ENCODE results near the gene VSTM2L.

The VSTM2L gene

DNA sequence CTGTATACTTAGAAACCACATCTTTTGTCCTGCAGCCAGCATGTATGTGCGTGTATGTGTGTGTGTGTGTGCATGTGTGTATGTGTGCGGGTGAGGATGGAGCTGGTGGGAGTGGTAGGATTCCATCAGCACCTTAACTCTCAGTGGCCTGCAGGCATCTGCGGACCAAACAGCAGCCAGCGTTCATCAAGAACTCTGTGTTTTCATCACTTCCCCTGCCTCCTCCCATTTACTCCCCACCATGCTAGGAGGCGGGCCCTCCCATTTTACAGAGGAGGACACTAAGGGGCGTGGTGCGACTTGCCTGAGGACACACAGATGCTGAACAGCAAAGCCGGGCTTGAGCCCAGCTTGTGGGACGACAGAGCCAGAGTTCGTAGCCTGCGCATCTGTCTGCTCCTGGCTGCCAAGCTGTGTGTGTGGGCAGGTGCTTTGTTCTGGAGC lies 8.9 kb downstream of the VSTM2L start:
- TF ChIP-seq, protein P1, sequence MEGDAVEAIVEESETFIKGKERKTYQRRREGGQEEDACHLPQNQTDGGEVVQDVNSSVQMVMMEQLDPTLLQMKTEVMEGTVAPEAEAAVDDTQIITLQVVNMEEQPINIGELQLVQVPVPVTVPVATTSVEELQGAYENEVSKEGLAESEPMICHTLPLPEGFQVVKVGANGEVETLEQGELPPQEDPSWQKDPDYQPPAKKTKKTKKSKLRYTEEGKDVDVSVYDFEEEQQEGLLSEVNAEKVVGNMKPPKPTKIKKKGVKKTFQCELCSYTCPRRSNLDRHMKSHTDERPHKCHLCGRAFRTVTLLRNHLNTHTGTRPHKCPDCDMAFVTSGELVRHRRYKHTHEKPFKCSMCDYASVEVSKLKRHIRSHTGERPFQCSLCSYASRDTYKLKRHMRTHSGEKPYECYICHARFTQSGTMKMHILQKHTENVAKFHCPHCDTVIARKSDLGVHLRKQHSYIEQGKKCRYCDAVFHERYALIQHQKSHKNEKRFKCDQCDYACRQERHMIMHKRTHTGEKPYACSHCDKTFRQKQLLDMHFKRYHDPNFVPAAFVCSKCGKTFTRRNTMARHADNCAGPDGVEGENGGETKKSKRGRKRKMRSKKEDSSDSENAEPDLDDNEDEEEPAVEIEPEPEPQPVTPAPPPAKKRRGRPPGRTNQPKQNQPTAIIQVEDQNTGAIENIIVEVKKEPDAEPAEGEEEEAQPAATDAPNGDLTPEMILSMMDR (IDR thresholded peaks at IDR 0.05; ENCODE audit: extremely low read depth, missing control alignments) = no peak
- DNase-seq (ENCODE audit: low spot score) = no peak

DNA sequence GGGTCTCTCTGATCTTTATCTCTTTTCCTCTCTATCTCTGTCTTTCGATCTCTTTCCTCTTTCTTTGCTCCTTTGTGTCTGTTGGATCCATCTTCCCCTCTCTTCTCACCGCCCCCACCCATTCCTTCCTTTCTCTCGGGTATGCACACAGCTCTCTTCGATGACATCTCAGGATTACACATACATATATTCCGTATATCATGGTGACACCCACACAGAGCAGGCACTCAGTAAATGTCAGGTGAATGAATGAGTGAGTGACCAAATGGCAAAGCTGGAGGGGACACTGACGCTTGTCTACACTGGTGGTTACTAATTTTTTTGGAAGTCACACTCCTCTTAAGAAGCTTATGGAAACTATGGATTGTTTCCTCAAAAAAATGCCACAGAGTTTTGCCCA lies 9.9 kb downstream of the VSTM2L start:
- TF ChIP-seq, protein P1 (IDR thresholded peaks at IDR 0.05; ENCODE audit: extremely low read depth, missing control alignments) = no peak
- no peak for DNase-seq (ENCODE audit: low spot score)

DNA sequence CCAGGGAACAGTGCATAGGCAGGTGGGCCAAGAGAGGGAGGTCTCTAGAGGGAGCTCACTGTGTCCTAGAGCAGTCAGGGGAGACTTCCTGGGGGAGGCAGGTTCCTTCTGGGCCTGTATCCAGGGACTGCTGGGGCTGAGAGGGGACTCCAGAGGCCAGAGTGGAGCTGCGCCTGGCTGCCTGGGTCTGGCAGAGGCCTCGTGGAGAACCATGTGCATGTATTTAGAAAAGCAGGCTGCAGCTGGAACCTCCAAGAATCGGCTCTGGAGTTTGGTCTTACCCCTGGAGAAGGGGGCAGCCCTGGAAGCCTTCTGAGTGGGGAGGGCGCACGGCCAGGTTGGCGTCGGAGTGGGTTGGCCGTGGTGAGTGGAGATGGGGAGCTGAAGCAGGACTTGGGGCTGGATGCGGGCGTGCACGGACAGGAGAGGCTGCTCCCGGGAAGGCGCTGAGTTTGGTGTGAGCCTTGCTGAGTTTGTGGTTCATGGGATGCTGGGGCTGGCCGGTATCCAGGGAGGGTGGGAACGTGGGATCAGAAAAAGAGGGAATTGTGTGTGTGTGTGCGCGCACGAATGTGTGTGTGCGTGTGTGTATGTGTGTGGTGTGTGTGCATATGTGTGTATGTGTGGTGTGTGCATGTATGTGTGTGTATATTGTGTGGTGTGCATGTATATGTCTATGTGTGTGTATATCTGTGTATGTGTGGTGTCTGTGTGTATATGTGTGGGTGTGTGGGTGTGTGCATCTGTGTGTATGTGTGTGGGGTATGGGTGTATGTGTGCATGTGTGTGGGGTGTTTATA lies 10.8 kb downstream of the VSTM2L start:
- TF ChIP-seq, protein P1 (IDR thresholded peaks at IDR 0.05; ENCODE audit: extremely low read depth, missing control alignments) = no peak
- no peak for DNase-seq (ENCODE audit: low spot score)

DNA sequence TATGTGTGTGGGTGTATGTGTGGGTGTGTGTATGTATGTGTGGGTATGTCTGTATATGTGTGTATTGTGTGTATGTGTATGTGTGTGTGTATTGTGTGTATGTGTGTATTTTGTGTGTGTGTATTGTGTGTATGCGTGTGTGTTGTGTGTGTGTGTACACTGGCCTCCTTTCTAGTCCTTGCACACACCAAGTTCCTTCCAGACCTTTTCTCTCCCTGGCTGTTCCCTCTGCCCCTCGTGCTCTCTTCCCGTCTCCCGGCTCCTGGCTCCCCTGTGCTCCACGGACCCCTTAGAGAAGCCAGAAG lies 11.4 kb downstream of the VSTM2L start:
- TF ChIP-seq, protein P1 (IDR thresholded peaks at IDR 0.05; ENCODE audit: extremely low read depth, missing control alignments) = no peak
- DNase-seq (ENCODE audit: low spot score) = no peak

DNA sequence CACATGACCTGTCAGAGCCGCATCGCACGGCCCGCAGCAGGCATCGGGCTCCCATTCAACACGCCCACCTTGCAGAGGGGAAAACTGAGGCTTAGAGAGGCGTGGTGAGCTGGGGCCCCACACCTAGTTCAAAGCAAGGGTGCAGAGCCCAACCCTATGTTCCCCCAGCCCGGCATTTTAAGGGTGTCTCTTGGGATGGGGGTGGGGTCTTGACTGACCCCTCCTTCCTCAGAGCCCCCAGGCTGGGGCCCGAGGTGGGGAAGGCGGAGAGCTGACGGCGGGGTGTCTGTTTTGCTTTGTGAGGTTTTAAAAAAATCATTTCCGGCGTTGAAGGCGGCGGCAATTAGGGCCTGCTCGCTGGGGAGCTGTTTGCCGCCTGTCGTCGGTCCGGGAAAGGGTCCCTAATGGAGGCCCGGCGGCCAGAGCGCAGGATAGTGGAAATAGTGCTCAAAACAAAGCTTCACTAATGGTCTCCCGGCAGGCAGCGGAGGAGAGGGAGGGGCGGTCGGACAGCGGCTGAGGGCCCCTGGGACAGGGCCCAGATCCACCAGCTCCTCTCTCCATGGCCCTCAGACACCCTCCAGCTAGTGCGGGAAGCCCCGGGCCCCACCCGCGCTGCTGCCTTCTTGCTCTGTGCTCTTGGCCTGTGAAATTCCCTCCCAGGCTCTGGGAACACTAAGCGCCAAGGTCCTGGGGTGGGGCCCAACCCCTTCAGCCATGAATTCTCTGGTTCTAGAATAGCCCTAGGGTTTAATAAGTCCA lies 11.9 kb downstream of the VSTM2L start:
- TF ChIP-seq, protein P1 (IDR thresholded peaks at IDR 0.05; ENCODE audit: extremely low read depth, missing control alignments) = no peak
- DNase-seq (ENCODE audit: low spot score) = no peak

DNA sequence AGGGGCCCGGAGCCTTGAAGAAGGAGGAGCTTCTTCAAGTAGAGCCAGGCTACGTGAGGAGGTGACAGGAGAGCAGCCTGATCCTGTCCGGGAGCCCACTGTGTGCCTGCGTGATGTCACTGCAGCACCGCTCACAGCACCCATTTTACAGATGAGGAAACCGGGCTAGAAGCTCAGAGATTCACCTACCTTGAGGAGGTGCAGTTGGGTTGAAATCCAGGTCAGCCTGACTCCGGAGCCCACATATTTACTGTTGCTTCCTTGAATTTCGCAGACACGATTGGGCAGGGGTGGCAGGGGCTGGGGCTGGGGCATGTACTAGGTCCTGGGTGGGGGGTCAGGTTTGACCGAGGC lies 12.5 kb downstream of the VSTM2L start:
- TF ChIP-seq, protein P1 (IDR thresholded peaks at IDR 0.05; ENCODE audit: extremely low read depth, missing control alignments) = no peak
- no peak for DNase-seq (ENCODE audit: low spot score)

DNA sequence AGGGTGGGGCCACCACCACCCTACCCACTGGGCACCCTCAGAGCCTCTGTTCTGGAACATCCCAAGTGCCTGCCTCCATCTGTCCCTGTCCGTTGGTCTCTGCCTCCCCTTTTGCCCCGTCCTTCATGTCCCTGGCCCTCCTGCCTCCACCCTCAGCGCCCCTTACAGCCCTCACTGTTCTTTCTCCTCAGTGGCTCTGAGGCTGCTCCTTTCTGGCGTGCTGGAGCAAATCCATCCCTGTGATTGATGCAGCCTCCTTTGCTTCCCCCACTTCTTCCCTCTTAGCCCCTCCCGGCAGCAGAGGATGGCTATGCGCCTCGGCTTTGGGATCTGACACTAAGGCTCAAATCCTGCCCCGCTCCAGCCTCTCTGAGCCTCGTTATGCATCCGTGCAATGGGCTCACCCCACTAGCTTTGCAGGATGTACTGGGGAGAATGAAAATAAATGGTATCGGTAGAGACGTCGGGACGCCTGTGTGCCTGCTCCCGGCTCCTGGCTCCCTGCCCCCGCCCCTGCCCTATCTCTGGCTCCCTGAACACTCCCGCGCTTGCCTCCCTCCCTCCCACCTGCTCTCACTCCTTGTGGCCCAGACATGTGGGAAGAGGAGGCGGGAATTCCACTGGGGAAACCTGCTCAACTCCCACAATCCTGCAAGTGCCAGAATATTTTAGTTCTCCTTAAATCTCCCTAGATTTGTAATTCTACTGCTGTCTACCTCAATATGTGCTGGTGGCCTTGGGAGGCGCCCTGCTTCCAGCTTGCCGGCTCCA lies 13.1 kb downstream of the VSTM2L start:
- no peak for DNase-seq (ENCODE audit: low spot score)
- TF ChIP-seq, protein P1 (IDR thresholded peaks at IDR 0.05; ENCODE audit: extremely low read depth, missing control alignments) = no peak

All from GM20000 (cell line).